ENCODE measurements around the gene MRPS18C. TPM values are rescaled to one million over a fixed set of nuclear protein-coding genes. Genes with fewer than 3 reads are reported as not detected.

The MRPS18C gene
- total and polyA plus RNA-seq, 9 of the 15 experiments (the other 6 are each of a cell fraction or from before 2014, with no cell fraction given): 54.3 to 390 (median 138) TPM

GRCh38 chr4:83413676-83414075 lies 42.2 kb upstream of the MRPS18C start:
- no peaks in the 10 kb centered on the region for H3K79me2 ChIP-seq (ENCODE audit: control insufficient read depth, insufficient read depth, low read length)
- no peak overlapping the region for H3K9ac ChIP-seq (ENCODE audit: insufficient read depth in 1 of 2, low read depth in 2 of 2, low read length in 2 of 2)
- in situ Hi-C loops (cut with MboI): no loop called here
- no peak overlapping the region for H2AFZ ChIP-seq (ENCODE audit: low read depth, low read length)
- CTCF ChIA-PET (ENCODE audit: low intra/inter-chr PET ratio): no interaction called here
- no peaks in the 10 kb centered on the region for H3K4me1 ChIP-seq (replicated peaks in 1 of 2; ENCODE audit: control insufficient read depth in 2 of 2, insufficient read depth in 2 of 2, low read length in 2 of 2)
- intact Hi-C loops (cut with micrococcal nuclease): no loop called here
- H3K36me3 ChIP-seq (ENCODE audit: control insufficient read depth, insufficient read depth, low read length): peaks cover 18% of the 10 kb centered on the region; the same call in 2 of the 3 replicates
- no peak overlapping the region for H3K4me3 ChIP-seq
- FAIRE-seq: peak; percentile 11
- peak in 1 of 4 experiments; percentile 13 for DNase-seq (ENCODE audit: extremely low read depth in 1 of 4, low spot score in 3 of 4)
- no peak overlapping the region for H3K4me2 ChIP-seq (ENCODE audit: insufficient read depth, low read length)
- TF ChIP-seq BHLHE40 (IDR thresholded peaks at IDR 0.05; ENCODE audit: low read length) (peak; percentile 24; the same call in 1 of the 2 replicates), USF2 (CRISPR knock-in tag; IDR thresholded peaks at IDR 0.05) (peak; percentile 23; the same call in 1 of the 2 replicates), FOSL1 (tag; conservative IDR thresholded peaks at IDR 0.05) (peak; percentile 82), HOXB6 (CRISPR knock-in tag; IDR thresholded peaks at IDR 0.05; ENCODE audit: borderline replicate concordance) (no peak), RBBP5 (IDR thresholded peaks at IDR 0.05; ENCODE audit: borderline replicate concordance, insufficient read depth, low read length, poor library complexity, severe bottlenecking) (no peak)
- WGBS (ENCODE audit: insufficient coverage, low coverage, missing lambda C conversion rate): 95% methylated on average over 2 of the region's 2 CpGs
- ATAC-seq: no peak
- no TSS peak for BruUV-seq (replicated peaks)
- POLR2A ChIA-PET: interaction anchor here (0.6 to 1.4 kb wide), 3 partner anchors 11 to 25 kb away, joined by 3 to 4 read pairs (median 3); no protein-coding TSS in a partner anchor
- H3K27ac ChIP-seq (ENCODE audit: extremely low read depth, low read depth, low read length): no peak overlapping the region
- no peaks in the 10 kb centered on the region for H3K27me3 ChIP-seq (ENCODE audit: control insufficient read depth in 2 of 2, insufficient read depth in 2 of 2, low read length in 2 of 2)
- no peaks in the 10 kb centered on the region for H4K20me1 ChIP-seq (replicated peaks; ENCODE audit: control insufficient read depth, insufficient read depth, low read length)
- H3K9me1 ChIP-seq (ENCODE audit: control insufficient read depth, insufficient read depth, low read length): no peaks in the 10 kb centered on the region
- no peaks in the 10 kb centered on the region for H3K9me3 ChIP-seq (replicated peaks; ENCODE audit: control insufficient read depth, insufficient read depth, low read depth, low read length)
